ENCODE results near the gene SMPD3.

DNA sequence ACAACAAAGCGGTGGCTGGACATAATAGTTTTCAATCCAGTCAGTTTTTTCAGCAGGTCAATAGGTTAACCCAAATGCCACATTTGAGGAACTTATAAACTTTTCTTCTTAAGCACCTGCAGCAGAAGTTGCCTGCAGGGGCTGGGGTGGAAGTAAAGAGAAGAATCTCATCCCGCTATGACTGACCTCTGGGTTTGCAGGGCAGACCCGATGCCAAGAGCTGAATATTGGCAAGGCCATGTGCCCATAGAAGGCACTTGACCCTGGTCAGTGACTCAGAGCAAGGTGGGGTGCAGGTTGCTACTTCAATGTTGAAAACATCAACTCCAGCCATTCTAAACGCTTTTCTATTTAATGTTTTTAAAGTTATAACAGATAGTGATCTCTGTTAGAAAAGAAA is 17.9 kb upstream of the SMPD3 start:
- TF ChIP-seq KDM1A (IDR thresholded peaks at IDR 0.05; ENCODE audit: borderline replicate concordance, low read length): no peak
- no peak for TF ChIP-seq CBX5 (IDR thresholded peaks at IDR 0.05; ENCODE audit: low read depth, low read length)
- TF ChIP-seq, protein P1, sequence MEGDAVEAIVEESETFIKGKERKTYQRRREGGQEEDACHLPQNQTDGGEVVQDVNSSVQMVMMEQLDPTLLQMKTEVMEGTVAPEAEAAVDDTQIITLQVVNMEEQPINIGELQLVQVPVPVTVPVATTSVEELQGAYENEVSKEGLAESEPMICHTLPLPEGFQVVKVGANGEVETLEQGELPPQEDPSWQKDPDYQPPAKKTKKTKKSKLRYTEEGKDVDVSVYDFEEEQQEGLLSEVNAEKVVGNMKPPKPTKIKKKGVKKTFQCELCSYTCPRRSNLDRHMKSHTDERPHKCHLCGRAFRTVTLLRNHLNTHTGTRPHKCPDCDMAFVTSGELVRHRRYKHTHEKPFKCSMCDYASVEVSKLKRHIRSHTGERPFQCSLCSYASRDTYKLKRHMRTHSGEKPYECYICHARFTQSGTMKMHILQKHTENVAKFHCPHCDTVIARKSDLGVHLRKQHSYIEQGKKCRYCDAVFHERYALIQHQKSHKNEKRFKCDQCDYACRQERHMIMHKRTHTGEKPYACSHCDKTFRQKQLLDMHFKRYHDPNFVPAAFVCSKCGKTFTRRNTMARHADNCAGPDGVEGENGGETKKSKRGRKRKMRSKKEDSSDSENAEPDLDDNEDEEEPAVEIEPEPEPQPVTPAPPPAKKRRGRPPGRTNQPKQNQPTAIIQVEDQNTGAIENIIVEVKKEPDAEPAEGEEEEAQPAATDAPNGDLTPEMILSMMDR (IDR thresholded peaks at IDR 0.05; ENCODE audit: control extremely low read depth in 1 of 3, insufficient read depth in 1 of 3, low read depth in 1 of 3, low read length in 3 of 3): no peak
- TF ChIP-seq RAD21 (IDR thresholded peaks at IDR 0.05 in 1 of 2, conservative IDR thresholded peaks at IDR 0.05 in 1 of 2; ENCODE audit: low read depth in 2 of 2, low read length in 2 of 2): no peak
- TF ChIP-seq ZNF274 (IDR thresholded peaks at IDR 0.05; ENCODE audit: borderline replicate concordance, extremely low read depth, low read length): no peak
- no peak for TF ChIP-seq CEBPB (IDR thresholded peaks at IDR 0.05; ENCODE audit: low read depth, low read length)
- no peak for TF ChIP-seq EZH2 (IDR thresholded peaks at IDR 0.05; ENCODE audit: low read depth, low read length, severe bottlenecking)
